ENCODE results near the gene KCTD8. TPM values are rescaled to one million over a fixed set of nuclear protein-coding genes. Genes with fewer than 3 reads are reported as not detected.

KCTD8 gene
- total and polyA plus RNA-seq, 2 donors (not counting 3 experiments of a cell fraction or from before 2014, with no cell fraction given): 0.36 to 0.80 TPM

GRCh38 chr4:44196796-44197195, 251.8 kb downstream of the KCTD8 start:
- no peaks in the 10 kb centered on the region for H3K9me1 ChIP-seq (replicated peaks; ENCODE audit: control insufficient read depth, extremely low read depth, insufficient read depth, low read length)
- BruUV-seq (replicated peaks): no TSS peak
- no peak for DNase-seq (ENCODE audit: low read depth, low spot score)

More at GRCh38 chr4:44196796-44197195, 251.8 kb downstream of the KCTD8 start:
- Histone ChIP-seq H2AFZ (ENCODE audit: low read depth, low read length) (no peak overlapping the region), H3K9me3 (replicated peaks; ENCODE audit: control insufficient read depth, insufficient read depth, low read length) (no peaks in the 10 kb centered on the region), H3K9ac (replicated peaks; ENCODE audit: extremely low read depth, insufficient read depth, low read length) (no peak overlapping the region), H3K4me1 (ENCODE audit: control insufficient read depth, extremely low read depth, insufficient read depth, low read length) (no peaks in the 10 kb centered on the region), H3K27ac (ENCODE audit: insufficient read depth, low read depth, low read length) (no peak overlapping the region), H4K20me1 (replicated peaks; ENCODE audit: control insufficient read depth, extremely low read depth, insufficient read depth, low read length) (no peaks in the 10 kb centered on the region), H3K79me2 (ENCODE audit: control insufficient read depth, insufficient read depth, low read length) (no peaks in the 10 kb centered on the region), H3K4me3 (replicated peaks in 1 of 3; ENCODE audit: insufficient read depth in 1 of 3, low read depth in 1 of 3, low read length in 3 of 3) (no peak overlapping the region), H3K4me2 (ENCODE audit: insufficient read depth, low read length) (no peak overlapping the region), H3K36me3 (ENCODE audit: control insufficient read depth in 2 of 2, extremely low read depth in 1 of 2, insufficient read depth in 2 of 2, low read length in 2 of 2) (no peaks in the 10 kb centered on the region), H3K27me3 (ENCODE audit: control insufficient read depth in 2 of 2, insufficient read depth in 2 of 2, low read length in 2 of 2) (no peaks in the 10 kb centered on the region)
- POLR2A ChIA-PET: no interaction called here
- FAIRE-seq: no peak
- no peak for TF ChIP-seq EZH2 (IDR thresholded peaks at IDR 0.05; ENCODE audit: borderline replicate concordance, low read depth, low read length, severe bottlenecking)
- no peak for TF ChIP-seq POLR2AphosphoS5 (IDR thresholded peaks at IDR 0.05; ENCODE audit: insufficient read depth, low read depth, low read length)
- TF ChIP-seq POLR2A (IDR thresholded peaks at IDR 0.05; ENCODE audit: low read depth, low read length): no peak
- no peak for TF ChIP-seq GATA2 (IDR thresholded peaks at IDR 0.05; ENCODE audit: insufficient read depth, insufficient read length, low read depth, low read length)
- TF ChIP-seq CTCF (IDR thresholded peaks at IDR 0.05; ENCODE audit: extremely low read depth in 1 of 2, insufficient read depth in 1 of 2, low read depth in 1 of 2, low read length in 2 of 2): no peak
- TF ChIP-seq FOS (IDR thresholded peaks at IDR 0.05; ENCODE audit: borderline replicate concordance, insufficient read depth, low read length): no peak
- no peak for TF ChIP-seq MAX (IDR thresholded peaks at IDR 0.05; ENCODE audit: insufficient read depth, insufficient read length)
- TF ChIP-seq JUN (IDR thresholded peaks at IDR 0.05; ENCODE audit: borderline replicate concordance, insufficient read depth, insufficient read length, low read depth): no peak
- no peak for TF ChIP-seq MYC (IDR thresholded peaks at IDR 0.05; ENCODE audit: low read depth, low read length)
- CTCF ChIA-PET: no interaction called here
- intact Hi-C loops (cut with micrococcal nuclease) (no loop called here), dilution Hi-C loops (cut with MboI; ENCODE audit: extremely low pct_ligation_motif_present, low sequenced_read_pairs) (no loop called here)
